Kidney glomerular epithelial cell (primary cell): ENCODE data around the gene FAM131A.

Source experiments
- DNase-seq: peaks from one replicate; lab custom pipeline; 2025; lab: John Stamatoyannopoulos, UW

The FAM131A gene, protein sequence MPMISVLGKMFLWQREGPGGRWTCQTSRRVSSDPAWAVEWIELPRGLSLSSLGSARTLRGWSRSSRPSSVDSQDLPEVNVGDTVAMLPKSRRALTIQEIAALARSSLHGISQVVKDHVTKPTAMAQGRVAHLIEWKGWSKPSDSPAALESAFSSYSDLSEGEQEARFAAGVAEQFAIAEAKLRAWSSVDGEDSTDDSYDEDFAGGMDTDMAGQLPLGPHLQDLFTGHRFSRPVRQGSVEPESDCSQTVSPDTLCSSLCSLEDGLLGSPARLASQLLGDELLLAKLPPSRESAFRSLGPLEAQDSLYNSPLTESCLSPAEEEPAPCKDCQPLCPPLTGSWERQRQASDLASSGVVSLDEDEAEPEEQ

DNA sequence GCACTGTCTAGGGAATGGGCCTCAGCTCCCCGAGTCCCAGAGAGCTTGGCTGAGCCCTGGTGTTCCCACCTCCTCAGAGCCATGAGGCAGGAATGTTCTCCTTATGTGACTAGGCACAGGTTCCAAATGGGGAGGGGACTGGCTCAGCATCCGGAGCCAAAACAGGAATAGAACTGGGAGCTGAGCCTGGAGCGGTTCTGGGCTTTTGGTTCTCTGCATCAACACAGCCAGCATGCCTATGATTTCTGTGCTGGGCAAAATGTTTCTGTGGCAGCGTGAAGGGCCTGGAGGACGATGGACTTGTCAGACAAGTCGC lies at the start of gene FAM131A:
TSS of gene FAM131A (plus strand) at position 202 of the 316 bp plus-strand sequence. CDS start at position 233, 31 bp downstream.
- DNase-seq: no peak

DNA sequence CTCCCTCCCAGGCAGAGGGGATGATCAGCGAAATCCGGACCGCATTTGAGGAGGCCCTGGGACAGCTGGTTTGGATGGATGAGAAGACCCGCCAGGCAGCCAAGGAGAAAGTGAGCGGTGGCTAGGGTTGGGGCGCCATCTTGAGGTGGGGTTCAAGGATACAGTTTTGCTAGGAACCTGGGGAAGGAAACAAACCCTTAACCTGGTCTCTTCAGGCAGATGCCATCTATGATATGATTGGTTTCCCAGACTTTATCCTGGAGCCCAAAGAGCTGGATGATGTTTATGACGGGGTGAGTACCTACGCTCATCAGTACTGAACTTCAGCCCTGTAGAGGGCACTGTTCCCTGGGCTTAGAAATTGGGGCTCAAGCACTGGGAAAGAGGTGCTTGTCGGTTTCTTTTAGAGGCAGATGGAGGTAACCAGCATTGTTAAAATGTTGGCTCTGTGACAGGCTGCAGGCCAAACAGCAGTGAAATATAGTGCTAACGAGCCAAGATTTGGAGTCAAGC lies 47.9 kb upstream of the FAM131A start:
- DNase-seq: peak; percentile 41

DNA sequence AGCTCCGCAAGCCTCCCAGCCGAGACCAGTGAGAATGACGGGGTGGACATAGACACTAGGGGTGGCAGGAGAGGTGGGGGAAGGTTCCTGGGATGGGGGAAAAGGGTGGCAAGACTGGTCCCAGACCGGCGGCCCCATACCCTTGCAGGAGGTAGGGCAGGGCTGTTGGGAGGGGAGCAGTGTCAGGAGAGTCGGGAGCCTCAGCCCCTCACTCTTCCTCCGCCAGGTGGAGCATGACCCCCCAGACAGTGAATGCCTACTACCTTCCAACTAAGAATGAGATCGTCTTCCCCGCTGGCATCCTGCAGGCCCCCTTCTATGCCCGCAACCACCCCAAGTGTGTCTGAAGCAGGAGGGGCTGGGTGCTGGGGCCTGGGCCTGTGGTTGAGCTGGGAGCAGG lies 47.1 kb upstream of the FAM131A start:
- DNase-seq: no peak

DNA sequence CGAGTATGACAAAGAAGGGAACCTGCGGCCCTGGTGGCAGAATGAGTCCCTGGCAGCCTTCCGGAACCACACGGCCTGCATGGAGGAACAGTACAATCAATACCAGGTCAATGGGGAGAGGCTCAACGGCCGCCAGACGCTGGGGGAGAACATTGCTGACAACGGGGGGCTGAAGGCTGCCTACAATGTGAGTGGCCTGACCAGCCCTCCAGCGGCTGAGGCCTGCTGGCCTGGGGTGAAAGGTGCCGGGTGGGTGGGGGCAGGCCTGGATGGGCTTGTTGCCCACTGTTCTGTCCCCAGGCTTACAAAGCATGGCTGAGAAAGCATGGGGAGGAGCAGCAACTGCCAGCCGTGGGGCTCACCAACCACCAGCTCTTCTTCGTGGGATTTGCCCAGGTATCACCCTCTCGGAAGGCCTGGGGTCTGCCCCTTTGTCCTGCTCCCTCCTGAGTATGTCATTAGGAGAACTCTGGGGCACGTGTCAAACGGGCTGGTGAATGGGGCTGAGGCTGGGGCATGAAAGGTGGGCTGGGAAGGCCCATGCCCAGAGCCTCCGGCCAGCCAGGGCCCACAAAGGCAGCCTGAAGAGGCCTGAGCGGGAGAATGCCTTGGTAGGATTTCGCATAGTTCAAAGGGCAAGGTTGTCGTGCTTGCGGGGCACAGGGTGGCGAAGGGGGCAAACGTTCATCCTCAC lies 46.2 kb upstream of the FAM131A start:
- no peak for DNase-seq

DNA sequence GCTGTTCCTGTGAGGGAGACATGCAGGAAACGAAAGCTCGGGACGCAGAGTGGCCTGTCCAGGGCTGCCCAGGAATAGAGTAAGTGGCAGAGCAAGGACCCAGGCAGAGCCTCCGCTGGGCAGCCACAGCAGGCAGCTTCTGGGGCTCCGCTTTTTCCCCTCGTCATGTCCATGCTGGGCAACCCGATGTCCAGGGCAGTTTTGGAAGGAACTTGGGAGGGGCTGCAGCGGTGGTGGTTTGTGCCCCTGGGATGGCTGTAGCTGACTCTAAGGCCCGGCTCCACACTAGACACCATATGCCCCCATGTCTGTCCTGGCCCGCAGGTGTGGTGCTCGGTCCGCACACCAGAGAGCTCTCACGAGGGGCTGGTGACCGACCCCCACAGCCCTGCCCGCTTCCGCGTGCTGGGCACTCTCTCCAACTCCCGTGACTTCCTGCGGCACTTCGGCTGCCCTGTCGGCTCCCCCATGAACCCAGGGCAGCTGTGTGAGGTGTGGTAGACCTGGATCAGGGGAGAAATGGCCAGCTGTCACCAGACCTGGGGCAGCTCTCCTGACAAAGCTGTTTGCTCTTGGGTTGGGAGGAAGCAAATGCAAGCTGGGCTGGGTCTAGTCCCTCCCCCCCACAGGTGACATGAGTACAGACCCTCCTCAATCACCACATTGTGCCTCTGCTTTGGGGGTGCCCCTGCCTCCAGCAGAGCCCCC lies 45.5 kb upstream of the FAM131A start:
- DNase-seq: no peak

DNA sequence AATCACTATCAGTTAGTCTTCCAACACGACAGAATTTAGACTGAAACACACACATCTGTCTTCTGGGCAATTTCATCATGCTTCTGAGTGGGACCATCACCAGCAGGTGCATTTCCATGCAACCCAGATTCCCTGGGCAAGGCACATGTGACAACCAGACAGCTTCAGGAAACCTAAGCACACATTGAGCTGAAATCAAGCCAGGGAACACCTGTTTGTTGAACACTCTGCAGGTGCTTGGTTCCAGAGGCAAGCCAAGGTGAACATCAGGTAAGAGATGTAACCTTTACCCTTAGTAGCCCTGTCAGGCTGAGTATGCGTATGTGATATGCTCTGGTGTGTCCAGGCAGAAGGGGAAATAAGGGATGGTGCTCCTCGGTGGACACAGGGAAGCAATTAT lies 41.6 kb upstream of the FAM131A start:
- no peak for DNase-seq

DNA sequence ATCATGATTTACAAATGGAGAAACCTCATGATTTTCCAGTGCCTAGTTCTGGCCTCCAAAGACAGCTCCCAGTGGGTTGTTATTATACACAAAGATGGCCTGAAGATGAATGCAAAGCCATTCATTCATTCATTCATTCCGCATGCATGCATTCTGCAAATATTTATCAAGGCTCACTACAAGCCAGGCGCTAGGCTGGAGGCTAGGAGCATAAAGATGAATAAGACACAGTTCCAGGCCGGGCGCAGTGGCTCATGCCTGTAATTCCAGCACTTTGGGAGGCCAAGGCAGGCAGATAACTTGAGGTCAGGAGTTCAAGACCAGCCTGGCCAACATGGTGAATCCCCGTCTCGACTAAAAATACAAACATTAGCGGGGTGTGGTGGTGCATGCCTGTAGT lies 40.8 kb upstream of the FAM131A start:
- DNase-seq: no peak

DNA sequence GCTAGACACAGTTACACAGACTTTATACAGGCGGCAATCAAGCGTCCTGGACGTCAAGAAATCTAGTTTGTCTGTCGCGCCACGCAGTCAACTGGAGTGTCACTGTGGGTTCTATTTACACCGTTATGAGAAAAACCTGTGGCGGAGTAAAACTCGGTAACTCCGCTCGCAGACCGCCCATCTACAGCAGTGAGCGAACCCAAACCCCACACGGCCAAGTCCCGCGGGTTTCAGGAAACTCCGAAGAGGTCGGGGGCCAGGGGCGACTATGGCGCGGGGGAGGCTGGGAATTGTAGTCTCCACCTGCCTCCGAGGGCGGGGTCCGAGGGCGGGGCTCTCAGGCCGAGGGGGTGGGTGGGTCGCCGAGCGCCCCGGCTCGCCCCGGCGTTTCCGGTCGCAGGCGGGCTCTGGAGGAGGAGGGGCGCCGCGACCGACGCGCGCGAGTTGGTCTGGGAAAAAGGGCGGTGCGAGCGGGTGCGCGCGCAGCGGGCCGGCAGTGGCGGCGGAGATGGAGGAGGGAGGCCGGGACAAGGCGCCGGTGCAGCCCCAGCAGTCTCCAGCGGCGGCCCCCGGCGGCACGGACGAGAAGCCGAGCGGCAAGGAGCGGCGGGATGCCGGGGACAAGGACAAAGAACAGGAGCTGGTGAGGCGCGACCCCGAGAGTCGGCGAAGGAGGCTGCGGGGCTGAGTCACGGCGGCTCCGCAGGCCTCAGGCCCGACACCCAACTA lies 38.5 kb upstream of the FAM131A start, which contains the start of gene PSMD2:
TSS of gene PSMD2 (plus strand) at position 483 of the 729 bp plus-strand sequence. CDS start at position 509, 26 bp downstream.
- DNase-seq: peak; percentile 89

DNA sequence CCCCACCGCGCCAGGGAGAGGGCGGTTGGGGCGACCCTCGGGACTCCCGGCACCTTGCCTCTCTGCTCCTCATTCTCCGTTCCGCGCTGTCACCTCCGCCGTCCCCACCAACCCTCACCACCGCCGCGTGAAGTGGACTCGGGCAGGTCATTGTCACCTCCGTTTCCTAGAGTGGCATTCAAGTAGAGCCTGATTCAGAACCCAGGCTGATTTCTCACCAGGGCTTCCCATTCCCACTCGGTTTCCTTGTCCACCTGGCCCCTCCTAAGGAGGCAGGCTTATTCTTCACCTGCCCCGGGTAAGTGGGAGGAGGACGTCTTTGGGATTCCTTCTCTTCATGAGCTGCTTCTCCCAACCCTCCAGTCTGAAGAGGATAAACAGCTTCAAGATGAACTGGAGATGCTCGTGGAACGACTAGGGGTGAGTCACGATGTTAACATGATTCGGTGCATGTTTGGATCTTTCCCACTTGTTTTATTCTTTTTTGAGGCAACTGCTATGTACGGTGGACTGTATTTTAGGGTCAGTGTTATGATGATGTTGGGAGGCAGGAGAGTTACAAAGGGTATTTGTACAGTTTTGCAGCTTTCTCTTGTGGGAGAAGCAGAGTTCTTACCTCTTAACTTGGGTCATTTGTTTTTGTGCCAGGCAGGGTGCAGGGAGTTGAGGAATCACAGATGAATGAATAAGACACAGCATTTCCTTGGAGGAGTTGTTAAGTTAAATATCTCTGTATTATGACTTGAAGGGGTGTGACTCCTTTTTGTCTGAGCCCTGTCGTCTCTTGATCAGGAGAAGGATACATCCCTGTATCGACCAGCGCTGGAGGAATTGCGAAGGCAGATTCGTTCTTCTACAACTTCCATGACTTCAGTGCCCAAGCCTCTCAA lies 37.7 kb upstream of the FAM131A start:
- DNase-seq: no peak

DNA sequence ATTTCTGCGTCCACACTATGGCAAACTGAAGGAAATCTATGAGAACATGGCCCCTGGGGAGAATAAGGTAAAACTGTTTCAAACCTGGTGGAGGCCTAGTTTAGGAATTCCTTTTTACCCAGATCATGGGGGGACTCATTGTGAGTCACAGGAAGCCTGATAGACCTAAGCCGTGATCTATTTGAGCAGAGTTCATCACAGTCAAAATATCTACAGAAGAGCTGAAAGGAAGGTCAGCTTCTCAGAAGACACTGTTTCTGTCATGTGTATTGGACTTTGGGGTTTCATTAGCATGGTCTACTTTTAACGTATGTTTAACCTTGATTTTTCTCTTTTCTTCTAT lies 37.1 kb upstream of the FAM131A start:
- DNase-seq: peak; percentile 35

DNA sequence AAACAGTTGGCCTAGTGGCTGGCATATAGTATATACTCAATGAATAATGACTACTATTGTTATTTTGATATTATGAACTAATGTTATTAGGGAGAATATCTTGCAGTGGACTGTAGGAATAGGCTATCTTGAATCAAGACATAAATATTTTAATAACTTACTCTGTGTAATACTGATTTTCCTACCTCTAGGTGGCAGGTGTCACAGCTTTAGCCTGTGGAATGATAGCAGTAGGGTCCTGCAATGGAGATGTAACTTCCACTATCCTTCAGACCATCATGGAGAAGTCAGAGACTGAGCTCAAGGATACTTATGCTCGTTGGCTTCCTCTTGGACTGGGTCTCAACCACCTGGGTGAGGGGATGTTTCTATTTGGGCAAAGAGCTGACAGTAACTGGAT lies 31.8 kb upstream of the FAM131A start:
- DNase-seq: peak; percentile 17

DNA sequence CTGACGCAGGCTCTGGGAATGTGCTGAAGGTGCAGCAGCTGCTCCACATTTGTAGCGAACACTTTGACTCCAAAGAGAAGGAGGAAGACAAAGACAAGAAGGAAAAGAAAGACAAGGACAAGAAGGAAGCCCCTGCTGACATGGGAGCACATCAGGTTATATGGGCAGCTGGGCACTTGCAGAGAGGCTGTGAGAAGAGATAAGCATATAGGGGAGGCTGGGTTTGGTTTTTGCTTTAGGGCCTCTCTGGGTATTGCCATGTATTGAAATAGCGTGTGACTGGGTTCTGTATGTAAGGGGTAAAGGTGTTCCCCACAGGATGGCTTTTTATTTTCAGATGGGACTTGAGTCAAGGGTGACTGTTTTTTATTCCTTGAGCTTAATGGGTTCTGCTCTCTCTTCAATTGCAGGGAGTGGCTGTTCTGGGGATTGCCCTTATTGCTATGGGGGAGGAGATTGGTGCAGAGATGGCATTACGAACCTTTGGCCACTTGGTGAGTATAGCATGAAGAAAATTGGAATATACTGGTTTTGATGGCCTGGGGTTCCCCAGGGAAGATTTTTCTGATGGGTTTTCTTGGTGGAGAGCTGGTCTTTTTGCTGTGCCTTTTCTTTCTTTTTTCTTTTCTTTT lies 30.9 kb upstream of the FAM131A start:
- no peak for DNase-seq

DNA sequence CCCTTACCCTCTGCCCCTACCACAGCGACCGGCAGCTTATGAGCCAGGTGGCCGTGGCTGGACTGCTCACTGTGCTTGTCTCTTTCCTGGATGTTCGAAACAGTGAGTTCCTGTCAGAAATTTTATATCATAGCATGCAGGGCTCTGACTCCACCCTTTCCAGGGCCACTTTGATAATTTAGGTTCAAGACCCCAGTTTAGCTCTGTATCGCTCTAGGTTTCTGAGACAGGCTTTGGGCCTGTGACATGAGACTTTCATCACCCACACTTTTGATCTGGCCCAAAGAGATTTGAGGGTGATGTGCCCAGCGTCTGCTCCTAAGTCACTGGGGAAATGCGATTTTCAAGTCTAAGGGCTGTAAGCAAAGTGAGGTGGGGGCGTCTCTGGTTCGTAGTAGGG lies 29.5 kb upstream of the FAM131A start:
- no peak for DNase-seq

DNA sequence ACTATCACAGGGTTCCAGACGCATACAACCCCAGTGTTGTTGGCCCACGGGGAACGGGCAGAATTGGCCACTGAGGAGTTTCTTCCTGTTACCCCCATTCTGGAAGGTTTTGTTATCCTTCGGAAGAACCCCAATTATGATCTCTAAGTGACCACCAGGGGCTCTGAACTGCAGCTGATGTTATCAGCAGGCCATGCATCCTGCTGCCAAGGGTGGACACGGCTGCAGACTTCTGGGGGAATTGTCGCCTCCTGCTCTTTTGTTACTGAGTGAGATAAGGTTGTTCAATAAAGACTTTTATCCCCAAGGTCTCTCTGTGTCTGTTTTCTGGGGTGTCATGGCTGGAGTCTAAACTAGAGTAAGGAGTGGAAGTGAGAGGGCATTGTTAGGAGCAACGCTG lies 28.7 kb upstream of the FAM131A start:
- no peak for DNase-seq

DNA sequence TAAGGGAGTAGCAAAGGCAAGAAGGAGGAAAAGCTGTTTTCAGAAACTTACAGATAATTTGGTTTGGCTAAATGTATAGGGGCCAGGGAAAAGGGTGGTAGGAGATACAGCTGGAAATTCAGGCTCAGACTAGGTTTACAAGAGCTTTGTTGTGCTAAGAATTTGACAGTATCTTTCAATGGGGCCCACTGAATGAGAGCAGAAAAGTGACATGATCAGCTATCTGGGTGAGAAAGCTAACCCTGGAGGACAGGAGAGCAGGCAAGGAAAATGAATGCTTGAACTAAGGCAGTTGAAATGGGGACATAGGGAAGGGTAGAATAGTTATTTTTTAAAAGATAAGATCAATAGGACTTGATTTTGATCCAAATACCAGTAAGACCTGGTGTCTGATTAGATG lies 25.8 kb upstream of the FAM131A start:
- DNase-seq: no peak

DNA sequence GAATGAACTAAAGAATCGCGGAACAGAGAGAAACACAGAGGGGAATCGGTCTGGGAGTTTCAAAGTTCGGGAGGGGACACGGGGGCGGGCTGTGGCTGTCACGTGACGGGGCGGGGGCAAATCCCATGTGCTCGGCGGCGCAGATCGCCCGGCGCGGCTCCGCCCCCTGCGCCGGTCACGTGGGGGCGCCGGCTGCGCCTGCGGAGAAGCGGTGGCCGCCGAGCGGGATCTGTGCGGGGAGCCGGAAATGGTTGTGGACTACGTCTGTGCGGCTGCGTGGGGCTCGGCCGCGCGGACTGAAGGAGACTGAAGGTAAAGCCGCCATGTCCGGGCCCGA lies 23.1 kb upstream of the FAM131A start, which contains the start of gene EIF4G1:
TSS of gene EIF4G1 (plus strand) at position 244 of the 337 bp plus-strand sequence. CDS start 1,191 bp downstream, outside the sequence.
- DNase-seq: peak; percentile 89

DNA sequence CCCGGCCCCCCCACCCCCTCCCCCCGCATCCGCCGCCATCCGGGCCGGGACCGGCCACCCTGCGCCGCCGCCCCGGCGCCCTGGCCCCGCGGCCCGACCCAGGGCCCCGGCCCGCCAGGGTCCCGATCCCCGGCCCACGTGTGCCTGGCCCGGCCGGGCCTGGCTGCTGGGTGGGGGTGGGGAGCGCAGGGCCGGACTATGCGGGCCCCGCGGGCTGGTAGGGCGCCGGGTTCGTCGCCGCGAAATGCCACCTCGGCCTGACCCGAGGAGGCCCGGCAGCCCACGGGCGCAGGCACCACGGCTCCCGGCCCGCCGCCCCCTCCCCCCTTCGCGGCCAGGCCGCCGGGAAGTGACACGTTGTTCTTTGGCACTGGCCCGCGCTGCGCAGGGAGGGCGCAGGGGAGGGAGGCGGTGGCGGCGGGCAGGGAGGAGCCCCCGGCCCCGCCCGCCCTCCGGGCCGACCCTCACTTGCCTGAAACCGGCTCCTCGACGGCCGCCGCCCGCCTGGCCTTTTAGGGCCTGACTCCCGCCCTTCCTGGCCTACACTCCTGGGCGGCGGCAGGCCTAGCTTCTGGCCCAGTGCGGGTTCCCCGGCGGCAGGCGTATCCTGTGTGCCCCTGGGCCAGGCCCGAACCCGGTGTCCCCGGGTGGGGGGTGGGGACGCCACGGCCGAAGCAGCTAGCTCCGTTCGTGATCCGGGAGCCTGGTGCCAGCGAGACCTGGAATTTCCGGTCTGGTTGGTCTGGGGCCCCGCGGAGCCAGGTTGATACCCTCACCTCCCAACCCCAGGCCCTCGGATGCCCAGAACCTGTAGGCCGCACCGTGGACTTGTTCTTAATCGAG lies 22.5 kb upstream of the FAM131A start:
- no peak for DNase-seq

DNA sequence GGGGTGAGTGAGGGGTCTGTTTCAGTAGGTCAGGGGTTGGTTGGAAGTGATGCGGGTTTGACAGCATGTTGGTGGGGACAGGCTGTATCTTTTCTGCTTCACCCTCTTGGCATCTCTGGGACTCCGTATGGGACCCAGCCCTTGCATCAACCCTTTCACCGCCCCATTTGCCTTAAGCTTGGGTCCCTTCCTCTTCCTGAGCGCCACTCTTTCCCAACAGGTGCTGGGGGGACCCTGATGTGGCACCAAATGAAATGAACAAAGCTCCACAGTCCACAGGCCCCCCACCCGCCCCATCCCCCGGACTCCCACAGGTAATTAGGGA lies 21.9 kb upstream of the FAM131A start:
- DNase-seq: no peak

DNA sequence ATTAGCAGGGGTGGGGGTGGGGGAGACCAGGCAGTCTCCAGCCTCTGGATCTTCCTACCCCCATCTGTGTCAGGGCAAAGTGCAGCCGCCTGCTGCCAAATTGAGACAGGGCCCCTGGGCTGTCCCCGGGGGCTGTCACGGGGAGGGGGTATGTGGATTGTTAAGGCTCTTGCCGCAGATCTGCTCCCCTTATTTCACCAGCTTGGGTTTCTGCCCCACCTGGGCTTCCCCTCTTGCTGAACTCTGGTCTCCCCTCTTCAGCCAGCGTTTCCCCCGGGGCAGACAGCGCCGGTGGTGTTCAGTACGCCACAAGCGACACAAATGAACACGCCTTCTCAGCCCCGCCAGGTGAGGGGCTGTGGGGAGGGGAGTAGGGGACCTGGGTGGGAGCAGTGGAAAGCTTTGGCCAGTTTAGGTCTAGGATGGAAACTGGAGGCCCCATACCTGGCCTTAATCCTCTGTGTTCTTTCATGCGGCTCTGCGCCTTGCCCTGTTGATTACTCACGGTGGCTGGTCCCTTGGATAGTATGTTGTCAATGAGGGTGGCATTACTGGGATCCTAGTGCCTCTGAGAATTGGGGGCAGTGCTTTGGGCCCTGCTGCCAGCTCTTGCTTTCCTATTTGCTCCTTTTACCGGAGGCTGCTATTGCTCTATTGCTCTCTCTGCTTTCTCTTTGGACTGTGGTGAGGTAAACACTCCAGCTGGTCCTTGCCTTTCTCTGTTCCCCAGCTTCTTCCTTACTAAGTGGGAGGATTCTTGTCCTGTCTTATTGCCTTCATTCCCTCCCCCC lies 21.3 kb upstream of the FAM131A start:
- DNase-seq: no peak
